GM21515 (cell line): ENCODE measurements around the gene TMEM86B.
A peak's percentile ranks its signal among the peaks of the same experiment; 100 is the strongest.
"Not testable (repeated sequence)": the region's sequence is repeated elsewhere in the genome, so short reads cannot be mapped to it uniquely, and the experiment has no call there.

Experiments used
- ATAC-seq: cut with Tn5 transposase; IDR thresholded peaks from one replicate; pipeline ENCODE4 v1.9.1; 2021; ENCODE audit not compliant: unreplicated experiment

Gene TMEM86B

DNA sequence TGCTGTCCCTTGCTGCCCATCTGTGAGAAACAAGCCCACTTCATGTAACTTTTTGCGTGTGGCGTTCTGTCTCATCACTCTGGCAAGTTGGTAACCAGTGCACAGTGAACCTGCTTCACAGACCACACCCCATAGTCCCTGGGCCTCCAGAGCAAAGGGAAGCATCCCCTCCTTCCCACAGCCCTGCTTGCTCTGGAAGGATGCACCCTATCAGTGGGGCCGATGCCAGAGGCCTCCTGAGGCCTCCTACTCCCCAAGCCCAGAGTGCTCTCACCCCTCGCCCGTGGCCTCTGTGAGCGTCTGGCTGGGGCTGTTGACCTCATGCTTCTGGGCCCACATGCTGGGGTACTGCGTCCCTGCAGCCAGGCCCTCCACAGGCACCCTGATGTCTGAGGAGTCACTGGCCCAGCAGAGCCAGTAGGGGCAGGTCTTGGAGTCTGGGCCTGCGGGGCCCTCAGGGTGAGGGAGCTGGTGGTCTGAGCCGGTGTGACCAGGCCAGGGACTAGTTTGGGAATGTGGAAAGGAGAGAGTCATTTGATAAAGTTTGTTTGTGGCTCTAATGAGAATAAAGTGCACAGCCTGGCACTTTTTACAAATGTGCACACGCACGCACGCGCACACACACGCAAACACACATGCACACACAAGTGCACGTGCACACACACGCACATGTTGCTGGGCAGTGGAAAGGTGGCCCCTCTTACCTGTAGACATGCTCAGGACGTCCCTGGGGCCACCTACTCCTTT lies 5.1 kb downstream of the TMEM86B start:
- no peak for ATAC-seq

DNA sequence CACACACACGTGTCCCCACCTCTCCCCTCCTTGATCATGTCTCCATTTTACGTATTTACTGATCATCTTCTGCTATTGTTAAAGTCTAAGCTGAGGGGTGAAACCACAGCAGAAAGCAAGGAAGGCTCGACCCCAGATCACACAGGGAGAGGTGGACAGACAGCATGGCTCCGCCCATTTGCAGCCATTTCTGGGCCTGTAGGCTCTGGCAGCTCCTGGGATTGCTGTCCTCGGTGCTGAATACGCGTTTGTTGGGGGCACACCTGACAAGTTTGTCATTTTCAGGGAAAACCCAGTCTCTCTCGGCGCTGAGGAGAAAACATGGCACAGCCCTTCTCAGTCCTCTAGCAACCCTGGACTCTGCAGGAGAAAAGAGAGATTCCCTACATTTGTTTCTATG lies 8.0 kb downstream of the TMEM86B start:
- no peak for ATAC-seq

DNA sequence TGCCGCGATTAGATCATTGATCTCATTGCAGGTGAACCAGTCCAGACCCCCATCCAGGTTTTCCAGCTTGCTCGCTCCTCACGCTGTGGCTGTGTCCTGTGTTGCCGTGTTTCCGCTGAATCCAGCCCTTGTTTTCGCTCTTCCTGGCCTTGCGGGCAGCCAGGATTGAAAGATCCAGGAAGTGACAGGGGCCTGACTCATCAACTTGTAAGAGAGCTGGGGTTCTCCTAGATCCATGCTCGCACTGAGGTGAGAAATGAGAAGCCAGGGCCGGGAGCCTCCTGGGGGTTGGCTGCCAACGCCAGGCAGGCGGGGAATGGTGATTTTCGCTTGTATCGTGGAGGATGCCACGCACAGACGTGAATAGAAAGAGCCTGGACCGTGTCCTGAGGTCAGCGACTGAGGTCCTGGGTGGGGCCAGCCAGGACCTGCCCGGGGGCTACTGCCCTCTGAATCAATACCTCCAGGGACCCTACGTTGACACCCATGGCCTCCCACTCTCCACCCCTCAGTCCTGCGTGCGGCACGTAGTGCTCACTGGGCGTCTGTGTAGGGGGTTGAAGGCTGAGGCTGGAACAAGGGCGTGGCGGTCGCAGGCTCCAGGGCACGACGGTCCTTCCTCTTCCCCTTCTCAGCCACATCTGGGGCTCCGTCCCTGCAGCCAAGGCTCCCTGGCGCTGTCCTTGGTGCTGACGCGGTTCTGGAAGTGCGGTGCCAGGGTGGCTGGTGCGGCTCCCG lies 11.9 kb downstream of the TMEM86B start:
- no peak for ATAC-seq

DNA sequence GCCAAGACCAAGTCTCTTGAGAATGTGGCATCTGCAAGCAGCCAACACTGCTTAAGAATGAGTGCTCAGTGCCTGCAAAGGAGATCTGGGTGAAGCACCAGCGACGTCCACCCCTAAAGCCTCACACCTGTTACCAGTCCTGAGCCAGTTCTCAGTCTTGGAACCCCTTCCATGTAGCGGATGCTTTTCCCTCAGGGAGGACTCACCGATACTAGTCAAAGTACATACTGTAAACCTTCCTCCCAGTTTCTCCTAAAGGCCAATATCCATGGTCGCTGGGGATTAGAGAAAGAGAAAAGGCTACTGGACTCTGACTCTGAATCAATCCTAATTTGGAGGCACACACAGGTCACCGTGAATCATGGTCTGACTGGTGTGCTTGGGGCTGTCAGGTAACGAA lies 15.0 kb downstream of the TMEM86B start:
- no peak for ATAC-seq

DNA sequence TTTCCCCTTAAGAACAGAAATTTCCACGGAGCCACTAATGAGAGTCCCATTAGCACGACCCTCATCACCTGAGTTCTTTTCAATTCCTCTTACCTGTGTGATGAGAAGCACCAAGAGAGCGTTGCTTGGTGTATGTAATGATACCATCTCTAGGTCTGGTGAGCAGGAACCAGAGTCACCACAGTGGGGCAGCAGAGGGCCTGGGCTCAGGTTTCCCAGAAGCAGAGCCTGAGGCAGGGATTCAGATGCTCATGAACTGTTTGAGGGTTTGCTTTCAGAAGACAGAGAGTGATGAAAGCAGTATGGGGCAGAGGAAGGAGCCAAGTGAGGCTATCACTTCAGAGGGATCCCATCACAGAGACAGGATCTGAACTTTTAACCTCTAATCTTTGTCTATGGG lies 16.1 kb downstream of the TMEM86B start:
- ATAC-seq = no peak

DNA sequence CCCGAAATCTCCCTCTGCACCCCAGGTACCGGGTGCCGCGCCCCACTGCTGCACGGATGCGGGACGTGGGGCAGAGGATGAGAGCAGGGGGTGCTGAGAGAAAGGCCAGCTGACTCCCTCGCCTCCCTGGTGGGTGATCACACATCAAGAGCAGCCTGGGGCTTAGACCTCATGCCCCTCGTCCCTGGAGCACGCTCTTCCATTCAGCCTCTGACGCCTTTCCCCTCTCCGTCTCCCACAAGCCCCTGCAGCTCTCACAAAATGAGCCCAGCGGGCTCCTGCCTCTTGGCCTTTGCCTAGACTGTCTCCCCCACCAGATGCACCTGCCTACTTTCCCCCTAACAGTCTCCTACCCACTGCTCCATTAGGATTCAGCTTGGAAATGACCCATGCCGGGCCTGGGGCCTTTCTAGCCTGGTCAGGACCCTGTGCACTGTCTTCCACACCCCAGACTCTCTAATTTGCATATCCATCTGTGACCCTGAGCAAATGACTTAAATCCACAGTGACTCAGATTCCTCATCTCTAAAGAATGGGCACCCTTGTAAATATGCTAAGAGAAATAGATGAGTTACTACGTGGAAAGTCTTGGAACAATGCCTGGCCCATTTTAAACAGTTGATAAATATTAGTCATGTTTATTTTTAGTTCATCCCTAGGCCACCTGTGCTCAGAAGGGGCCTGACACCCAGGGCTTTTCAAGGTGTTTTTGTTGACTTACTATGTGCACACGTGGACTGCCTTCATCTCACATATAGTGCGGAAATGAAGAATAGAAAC lies 18.7 kb downstream of the TMEM86B start:
- no peak for ATAC-seq

DNA sequence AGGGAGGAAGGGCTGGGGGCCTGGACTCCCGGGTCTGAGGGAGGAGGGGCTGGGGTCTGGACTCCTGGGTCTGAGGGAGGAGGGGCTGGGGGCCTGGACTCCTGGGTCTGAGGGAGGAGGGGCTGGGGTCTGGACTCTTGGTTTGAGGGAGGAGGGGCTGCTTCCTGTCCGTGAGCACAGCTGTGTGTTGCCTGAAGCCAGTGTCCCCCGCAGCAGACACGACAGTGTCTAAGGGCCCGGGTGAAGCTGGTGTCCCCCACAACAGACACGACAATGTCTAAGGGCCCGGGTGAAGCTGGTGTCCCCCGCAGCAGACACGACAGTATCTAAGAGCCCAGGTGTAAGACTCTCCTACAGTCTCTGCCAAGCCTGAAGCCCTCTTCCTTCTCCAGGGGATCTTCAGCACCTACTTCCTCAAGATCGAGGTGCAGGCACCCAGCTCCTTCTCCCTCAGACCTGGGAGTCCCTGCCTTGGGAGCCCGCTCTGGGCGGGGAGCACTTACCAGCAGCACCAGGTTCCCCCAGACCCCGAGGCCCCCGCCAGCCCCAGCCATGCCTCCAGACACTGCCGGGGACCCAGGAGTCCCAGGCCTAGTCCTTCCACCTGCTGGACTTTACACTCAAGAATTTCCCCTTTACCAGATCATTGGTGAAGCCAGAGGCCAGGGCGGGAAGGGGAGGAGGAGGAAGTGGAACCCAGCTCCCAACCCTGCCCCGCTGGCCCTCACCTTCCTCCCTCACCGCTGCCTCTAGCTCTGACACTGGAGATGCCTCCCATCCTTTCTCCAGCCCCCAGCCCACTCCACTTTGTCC lies 19.5 kb downstream of the TMEM86B start, which contains the start of gene PTPRH:
Gene PTPRH, minus strand, starts transcription at position 622 of the 813 bp plus-strand sequence. Its CDS starts 68 bp downstream, at position 554.
- ATAC-seq = no peak

DNA sequence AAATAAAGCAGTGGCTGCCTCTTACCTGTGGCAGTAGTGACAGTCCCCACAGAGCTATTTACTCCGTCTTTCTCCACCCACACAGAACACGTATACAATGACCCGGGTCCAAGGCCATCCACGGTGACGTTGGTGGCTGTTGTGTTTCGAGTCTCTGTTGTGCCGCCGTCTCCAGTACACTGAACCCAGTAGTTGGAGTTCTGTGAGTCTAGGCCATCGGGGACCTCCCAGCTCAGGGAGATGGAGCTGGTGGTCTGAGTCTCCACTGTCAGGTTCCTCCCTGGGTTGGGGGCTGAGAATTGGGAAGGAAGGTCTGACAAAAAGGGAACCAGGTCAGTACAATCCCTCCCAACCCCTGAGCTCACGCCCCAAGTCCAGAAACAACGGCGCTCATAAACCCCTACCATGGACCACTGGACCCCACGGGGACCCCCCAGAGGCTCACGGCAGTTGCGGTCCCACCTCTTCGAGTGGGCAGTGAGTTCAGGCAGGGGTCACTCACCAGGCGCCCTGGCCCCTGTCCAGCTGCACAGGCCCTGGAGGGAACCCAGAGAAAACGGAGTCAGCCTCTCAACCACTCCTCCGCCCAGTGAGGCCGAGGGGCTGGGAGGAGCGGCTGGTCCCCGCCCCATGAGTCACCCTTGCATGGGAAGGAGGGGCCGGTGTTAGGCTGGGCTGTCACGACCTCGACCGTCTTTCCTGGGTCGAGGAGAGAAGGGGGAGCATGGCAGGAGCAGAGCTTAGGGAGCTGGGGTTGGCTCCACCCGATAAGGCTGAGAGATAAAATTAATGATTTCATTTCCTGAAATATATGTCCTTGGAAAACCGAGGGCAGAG lies 21.7 kb downstream of the TMEM86B start:
- ATAC-seq = no peak

DNA sequence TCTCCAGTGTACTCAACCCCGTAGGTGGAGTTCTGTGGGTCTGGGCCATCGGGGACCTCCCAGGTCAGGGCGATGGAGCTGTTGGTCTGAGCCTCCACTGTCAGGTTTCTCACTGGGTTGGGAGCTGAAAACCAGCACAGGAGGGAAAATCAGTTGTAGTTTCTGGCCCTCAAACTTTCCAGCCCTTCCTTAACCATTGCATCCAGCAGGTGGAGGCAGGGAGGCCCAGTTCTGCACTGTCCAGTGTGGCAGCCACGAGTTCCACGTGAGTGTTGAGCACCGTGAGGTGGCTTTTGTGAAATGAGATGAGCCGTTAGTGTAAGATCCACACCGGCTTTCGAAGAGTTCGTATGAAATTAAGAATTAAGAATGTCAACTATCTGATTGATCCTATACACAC lies 26.4 kb downstream of the TMEM86B start:
- not testable (repeated sequence) for ATAC-seq

DNA sequence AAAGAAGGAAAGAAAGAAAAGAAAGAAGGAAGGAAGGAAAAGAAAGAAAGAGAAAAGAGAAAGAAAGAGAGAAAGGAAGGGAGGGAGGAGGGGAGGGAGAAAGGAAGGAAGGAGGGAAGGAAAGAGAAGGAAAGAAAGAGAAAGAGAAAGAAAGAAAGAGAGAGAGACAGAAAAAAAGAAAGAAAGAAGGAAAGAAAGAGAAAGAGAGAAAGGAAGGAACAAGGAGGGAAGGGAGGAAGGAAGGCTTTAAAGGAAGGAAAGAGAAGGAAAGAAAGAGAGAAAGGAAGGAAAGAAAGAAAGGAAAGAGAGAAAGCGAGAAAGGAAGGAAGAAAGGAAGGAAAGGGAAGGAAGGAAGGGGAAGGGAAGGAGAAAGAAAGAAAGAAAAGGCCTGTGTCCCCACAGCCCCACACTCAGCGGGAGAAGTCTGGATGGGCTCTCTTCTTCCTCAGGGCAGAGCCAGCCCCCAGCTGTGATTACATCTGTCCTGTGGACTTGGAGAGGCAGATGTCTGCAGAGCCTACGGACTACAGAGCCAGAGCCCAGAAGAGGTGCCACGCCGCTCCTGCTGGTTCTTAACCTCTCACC lies 28.9 kb downstream of the TMEM86B start:
- ATAC-seq = no peak

DNA sequence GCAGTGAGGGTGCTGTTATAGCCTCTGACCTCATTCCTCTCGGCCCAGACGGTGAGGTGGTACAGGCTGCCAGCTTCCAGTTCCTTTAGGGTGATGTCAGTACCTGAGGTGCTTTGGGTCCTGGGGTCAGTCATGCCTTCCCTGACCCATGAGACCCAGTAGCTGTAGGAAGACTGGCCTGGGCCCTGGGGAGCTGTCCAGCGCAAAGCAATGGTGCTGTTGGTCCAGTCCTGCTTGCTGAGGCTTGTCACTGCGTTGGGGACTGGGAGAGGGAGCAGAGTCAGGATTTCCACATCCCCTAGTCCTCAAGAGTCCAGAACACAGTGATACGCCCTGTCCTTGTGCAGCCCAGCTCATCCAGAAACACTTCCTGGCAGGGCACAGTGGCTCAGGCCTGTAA lies 29.9 kb downstream of the TMEM86B start:
- ATAC-seq = no peak

DNA sequence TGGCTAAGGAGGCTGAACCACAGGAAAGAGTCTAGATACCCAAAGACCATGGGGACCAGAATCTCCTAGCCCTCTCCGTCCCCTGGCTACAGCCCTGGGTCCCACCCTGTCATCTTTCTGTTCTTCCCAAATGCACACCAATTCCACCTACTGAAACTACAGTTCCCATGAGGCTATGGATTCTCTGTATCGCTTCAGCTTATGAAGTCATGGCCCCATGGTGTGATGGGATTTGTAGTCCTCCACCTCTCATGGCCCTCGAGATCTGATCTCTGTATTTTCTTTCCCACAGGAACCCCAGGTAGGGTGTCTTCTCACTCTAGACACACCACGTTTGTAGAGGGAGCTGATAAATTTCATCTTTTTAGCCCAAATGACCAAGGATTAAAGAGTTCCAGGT lies 31.0 kb downstream of the TMEM86B start:
- ATAC-seq = no peak

DNA sequence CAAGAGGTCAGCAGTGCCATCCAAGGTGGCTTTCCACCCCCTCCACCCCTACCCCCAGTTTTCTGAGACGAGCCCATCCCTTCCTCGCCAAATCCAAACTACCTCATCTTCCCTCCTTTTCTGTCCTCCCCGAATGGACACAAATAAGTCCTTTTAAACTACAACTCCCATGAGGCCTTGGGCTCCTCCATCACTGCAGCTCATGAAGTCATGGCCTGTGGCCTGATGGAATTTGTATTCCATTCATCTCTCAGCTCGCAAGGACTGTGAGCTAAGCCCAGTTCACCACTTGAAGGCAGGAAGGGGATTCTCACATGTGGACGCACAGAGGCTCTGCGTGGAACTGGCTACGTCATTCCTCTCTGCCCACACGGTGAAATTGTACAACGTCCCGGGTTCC lies 31.8 kb downstream of the TMEM86B start:
- ATAC-seq = no peak

DNA sequence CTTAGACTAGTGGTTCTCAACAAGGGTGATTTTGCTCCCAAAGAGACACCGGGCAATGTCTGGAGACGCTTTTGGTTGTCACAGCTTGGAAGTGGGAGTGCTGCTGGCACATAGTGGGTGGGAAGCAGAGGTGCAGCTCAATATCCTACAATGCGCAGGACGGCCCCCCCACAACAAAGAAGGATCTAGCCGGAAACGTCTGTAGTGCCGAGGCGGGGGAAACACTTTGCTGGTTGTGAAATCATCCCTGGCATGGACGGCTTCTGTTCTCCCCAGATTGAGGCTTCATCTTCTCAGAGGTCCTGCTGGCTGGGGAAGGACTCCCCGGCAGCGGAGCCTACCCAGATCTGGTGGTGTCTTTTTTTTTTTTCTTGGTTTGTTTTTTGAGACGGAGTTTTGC lies 35.1 kb downstream of the TMEM86B start:
- no peak for ATAC-seq

DNA sequence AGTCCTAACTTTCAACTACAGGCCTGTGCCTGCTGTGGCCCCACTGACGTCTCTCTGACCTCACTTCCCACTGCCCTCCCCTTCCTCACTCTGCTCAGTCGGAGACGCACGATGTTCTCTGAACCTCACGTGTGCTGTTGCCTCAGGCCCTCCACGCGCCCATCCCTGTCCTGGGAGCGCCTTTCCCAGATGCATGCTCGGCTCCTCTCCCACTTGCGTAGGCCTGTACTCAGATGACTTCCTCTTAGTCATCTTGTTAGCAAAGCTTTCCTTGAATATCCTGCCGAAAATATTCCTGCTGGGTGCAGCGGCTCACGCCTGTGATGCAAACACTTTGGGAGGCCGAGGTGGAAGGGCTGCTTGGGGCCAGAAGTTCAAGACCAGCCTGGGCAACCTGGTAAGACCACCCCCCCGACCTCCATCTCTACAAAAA lies 39.1 kb downstream of the TMEM86B start:
- no peak for ATAC-seq

DNA sequence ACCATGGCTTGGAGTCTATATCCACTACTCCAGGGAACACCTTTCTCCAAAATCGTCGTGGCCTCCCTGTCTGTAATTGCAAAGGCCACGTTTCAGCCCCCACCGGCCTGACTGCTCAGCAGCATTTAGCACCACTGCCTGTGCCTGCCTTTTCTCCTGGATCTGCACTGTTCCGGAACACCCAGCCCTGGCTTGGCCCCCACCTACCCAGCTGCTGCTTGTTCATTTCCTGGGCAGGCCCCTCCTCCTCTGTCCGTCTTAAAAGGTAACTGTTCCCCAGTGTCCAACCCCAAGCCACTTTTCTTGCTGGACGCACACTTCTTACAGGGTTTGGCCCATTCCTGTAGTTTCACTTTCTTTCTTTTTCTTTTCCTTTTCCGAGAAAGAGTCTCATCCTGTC lies 39.9 kb downstream of the TMEM86B start:
- ATAC-seq = no peak

DNA sequence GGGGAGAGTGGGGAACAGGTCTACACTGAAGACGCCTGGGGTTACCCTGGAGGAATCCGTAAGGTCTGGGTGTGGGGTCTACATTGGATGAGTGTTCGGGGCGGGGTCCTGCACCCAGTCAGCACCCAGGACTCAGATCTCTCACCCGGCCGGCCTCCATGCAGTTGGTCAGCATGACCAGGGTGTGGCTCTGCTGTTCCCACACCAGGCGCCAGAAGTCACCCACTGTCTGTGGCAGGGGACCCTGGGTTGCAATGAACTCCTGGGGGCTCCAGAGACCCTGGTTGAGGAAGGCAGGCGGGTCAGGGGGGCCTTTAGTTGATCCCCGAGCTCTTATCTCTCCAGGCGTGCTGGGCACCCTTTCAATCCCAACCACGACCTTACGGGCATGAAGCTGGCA lies 42.5 kb downstream of the TMEM86B start:
- no peak for ATAC-seq

DNA sequence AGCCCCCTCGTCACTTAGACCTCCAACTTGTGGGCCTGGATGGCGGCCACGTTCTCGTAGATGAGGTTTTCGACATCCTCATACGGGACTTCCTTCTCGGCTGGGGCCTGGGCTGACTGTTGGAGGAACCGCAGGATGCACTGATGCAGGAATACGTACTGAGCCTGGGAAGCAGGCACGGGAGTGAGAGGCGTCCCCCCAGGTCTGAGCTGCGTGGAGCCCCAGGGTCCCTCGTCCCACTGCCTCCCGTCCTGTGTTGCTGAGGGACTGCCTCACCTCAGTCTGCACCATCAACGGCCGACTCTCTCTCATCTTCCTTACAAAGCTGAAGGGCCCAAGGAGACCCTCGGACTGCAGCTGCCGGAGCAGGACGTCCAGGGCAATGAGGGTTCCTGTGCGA lies 46.8 kb downstream of the TMEM86B start:
- no peak for ATAC-seq

DNA sequence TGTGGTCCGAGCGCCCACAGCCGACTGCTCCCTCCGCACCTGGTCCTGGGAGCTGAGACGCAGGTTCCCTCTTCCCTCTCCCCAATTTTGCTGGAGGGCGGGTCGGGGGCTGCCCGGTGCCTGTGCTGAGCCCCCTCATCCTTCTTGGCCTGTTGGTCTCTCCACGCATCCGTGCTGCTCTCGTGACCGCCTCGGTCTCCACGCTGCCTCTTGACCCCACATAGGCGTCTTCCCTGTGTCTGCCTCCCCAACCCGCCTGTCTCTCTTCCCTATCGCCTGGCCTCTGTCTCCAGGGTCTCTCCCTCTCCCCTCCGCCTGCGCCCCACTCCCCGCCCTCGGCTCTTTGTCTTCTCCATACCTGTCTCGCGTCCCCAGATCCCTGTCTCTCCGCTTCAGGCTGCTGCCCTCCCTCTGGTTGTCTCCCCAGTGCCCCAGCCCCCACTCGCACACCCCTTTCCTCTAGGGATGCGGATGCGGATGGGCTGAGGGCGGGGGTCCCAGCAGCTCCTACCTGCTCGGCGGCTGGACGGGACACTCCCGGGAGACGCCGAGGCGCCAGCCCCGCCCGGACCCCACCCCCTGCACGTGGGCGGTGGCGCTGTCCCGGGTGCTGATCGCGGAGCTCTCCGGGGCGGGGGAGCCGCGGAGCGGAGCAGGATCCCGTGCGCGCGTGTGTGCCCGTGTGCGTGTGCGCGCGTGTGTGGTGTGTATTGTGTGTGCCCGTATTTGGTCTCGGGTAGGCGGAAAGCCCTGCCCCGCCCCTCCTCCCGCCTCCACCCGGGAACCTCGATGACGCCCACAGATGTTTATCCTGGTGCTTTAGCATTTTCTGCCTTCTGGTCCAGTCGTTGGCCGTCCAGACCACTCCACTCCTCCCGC lies 48.7 kb downstream of the TMEM86B start, which contains the start of gene SYT5:
Gene SYT5, minus strand, starts transcription at position 684 of the 879 bp plus-strand sequence. CDS start 1,248 bp downstream, outside the sequence.
- peak; percentile 11 for ATAC-seq
